ENCODE data around the gene CDKN1C.

CDKN1C gene

DNA sequence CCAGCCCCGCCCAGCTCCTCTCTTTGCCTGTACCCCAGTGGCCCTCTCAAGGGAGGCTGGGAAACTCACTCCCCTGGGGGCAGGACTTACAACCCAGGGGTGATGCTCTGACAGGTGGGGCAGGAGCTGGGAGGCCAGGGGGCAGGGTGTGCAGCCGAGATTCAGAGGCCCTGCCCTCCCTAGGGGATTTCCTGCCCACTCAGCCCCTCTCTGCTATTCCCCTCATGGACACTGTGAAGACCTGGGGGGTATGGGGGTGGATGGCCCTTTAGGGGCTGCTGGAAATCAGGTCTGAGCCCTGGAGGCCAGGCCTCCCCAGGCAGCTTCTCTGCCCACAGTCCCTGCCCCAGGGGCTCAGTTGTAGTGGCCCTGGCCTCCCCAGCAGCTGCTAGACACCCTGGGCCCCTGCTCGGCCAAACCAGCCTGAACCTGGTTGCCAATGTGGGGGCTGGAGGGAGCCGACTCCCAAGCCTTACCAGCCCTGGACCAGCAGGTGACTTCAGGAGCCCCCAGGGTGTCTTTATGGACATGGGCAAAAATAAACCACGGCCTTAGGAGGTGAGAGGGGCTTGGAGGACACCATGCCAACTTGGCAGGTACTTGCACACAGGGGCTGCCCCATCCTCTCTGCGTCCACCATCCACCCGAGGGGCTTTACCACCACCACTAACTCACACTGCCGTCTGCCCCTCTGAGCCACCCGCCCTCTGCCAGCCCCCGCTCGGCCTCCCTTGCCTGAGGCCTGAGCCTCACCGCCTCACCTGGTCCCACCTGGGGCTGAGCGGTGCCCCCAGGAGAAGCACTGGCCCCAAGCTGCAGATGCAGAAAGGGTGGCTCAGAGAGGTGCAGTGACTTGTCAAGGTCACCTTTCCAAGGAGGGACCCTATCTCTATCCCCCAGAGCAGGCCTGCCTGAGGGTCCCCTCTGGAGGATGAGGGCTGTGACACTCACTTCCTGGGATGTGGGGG lies 46.5 kb upstream of the CDKN1C start:
- TF ChIP-seq, protein P1, sequence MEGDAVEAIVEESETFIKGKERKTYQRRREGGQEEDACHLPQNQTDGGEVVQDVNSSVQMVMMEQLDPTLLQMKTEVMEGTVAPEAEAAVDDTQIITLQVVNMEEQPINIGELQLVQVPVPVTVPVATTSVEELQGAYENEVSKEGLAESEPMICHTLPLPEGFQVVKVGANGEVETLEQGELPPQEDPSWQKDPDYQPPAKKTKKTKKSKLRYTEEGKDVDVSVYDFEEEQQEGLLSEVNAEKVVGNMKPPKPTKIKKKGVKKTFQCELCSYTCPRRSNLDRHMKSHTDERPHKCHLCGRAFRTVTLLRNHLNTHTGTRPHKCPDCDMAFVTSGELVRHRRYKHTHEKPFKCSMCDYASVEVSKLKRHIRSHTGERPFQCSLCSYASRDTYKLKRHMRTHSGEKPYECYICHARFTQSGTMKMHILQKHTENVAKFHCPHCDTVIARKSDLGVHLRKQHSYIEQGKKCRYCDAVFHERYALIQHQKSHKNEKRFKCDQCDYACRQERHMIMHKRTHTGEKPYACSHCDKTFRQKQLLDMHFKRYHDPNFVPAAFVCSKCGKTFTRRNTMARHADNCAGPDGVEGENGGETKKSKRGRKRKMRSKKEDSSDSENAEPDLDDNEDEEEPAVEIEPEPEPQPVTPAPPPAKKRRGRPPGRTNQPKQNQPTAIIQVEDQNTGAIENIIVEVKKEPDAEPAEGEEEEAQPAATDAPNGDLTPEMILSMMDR (IDR thresholded peaks at IDR 0.05; ENCODE audit: low read depth, low read length, missing control alignments), result no peak
- in situ Hi-C loops (cut with HindIII; ENCODE audit: low pct_ligation_motif_present, low sequenced_read_pairs), result no loop called here
- no peaks in the 10 kb centered on the region for H3K27me3 ChIP-seq (replicated peaks)
- H3K4me3 ChIP-seq (ENCODE audit: low read depth, low read length), result no peak overlapping the region
- no peaks in the 10 kb centered on the region for H3K36me3 ChIP-seq (replicated peaks)
- H3K27ac ChIP-seq, result no peak overlapping the region
- no peak for DNase-seq

DNA sequence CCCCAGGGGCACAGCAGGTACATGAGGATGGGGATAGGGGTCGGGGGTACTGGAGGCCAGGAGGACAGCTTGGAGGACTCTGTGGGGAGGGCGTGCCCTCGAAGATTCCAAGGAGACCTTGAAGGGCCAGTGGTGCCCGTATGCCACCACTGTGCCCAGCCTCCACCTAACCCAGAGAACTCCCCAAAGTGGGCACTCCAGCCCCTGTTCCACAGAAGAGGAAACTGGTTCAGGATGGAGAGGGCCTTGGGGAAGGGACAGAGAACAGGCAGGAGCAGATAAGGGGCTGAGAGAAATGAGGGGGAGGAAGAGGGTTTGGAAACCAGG lies 45.8 kb upstream of the CDKN1C start:
- no peaks in the 10 kb centered on the region for H3K36me3 ChIP-seq (replicated peaks)
- TF ChIP-seq, protein P1 (IDR thresholded peaks at IDR 0.05; ENCODE audit: low read depth, low read length, missing control alignments), result no peak
- no peak overlapping the region for H3K27ac ChIP-seq
- H3K4me3 ChIP-seq (ENCODE audit: low read depth, low read length), result no peak overlapping the region
- DNase-seq, result no peak
- in situ Hi-C loops (cut with HindIII; ENCODE audit: low pct_ligation_motif_present, low sequenced_read_pairs), result no loop called here
- H3K27me3 ChIP-seq (replicated peaks), result no peaks in the 10 kb centered on the region

DNA sequence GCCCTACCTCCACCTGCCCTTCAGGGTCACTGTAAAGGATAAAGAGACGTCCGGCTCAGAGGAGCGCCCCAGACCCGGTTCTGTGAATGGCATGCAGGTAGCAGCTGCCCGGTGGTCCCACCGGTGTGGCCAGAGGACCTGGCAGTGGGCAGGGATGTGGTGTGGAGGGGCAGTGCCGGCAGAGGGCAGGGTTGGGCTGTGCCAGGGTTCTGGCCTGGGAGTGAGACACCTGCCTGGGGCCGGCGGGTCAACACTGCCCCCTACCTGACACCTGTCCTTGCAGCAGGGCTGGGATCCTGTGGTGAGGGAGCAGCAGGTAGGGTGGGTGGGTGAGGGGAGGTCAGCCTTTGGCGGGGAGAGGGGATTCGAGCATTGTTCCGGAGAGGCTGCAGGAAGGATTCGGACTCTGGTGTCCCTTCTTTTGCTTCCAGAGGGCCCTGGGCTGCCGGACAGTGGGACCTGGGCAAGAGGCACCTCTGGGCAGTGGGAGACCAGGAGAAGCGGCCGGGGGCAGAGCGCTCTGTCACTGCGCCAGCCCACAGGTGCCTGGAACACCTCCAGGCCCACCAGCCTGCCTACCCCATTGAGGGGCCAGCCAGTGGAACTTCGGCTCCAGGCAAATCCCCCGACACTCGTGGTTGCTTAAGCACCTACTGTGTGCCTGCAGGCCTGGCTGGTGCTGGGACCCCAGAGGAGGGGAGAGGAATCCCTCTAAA lies 45.3 kb upstream of the CDKN1C start:
- TF ChIP-seq, protein P1 (IDR thresholded peaks at IDR 0.05; ENCODE audit: low read depth, low read length, missing control alignments), result peak; percentile 72
- Histone ChIP-seq H3K4me3 (ENCODE audit: low read depth, low read length) (peak overlapping the region; percentile 87), H3K36me3 (replicated peaks) (no peaks in the 10 kb centered on the region), H3K27me3 (replicated peaks) (no peaks in the 10 kb centered on the region), H3K27ac (peak overlapping the region; percentile 91)
- in situ Hi-C loops (cut with HindIII; ENCODE audit: low pct_ligation_motif_present, low sequenced_read_pairs), result no loop called here
- peak; percentile 24 for DNase-seq

DNA sequence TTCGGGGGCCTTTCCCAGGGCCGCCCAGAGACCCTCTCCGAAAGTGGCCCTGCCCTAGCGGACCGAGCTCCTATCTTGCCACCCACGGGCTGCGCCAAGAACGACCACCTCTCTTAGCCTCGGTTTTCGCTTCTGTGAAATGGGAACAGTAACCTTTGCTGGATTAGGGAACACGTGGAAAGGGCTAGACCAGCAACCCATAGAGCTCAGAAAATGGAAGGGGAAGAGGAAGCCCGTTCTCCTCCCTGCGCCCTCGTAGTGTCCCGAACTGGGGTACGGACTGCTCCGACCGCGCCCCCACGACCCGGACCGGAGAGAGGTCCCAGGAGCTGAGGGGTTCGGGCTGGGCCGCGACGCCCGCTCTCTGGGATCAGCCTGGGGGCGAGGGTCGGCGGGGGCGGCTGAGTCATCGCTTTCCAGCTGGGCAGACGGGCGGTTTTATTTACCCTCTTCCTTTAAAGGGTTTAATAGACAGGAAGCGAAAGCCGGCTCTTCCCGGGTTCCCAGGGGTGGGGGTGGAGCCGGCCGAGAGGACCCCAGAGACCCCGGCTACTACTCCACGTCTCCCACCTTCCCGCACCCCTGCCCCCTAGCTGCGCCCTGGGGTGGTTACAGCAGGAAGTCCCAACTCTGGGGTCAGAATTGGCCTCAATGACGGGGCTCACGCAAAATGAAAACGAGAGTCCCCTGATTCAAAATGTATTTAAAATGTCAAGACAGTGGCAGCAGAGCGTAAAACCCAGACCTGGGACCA lies 44.6 kb upstream of the CDKN1C start:
- Histone ChIP-seq H3K36me3 (replicated peaks) (no peaks in the 10 kb centered on the region), H3K27ac (peak overlapping the region; percentile 91), H3K4me3 (ENCODE audit: low read depth, low read length) (peak overlapping the region; percentile 87), H3K27me3 (replicated peaks) (no peaks in the 10 kb centered on the region)
- DNase-seq, result peak; percentile 70
- TF ChIP-seq, protein P1 (IDR thresholded peaks at IDR 0.05; ENCODE audit: low read depth, low read length, missing control alignments), result peak; percentile 45
- in situ Hi-C loops (cut with HindIII; ENCODE audit: low pct_ligation_motif_present, low sequenced_read_pairs), result no loop called here

DNA sequence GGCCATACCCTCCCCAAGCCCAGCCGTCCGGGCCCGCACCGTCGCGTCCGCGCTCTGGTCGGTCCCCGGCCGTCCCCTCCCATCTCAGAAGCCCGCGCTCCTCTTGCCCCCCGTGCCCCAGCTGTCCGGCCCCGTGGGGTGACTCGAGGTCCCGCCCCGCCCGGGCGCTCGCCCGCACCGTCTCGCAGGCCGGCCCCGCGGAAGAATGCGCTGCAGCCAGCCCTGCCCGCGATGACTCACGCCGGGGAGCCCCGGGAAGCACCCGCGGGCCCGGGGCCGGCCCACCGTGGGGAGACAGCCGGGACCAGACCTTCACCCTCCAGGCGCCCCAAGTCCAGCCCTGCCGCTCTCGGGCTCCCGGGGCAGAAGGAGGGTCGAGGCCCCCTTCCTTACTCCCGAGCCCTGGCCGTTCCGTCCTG lies 44.0 kb upstream of the CDKN1C start:
- in situ Hi-C loops (cut with HindIII; ENCODE audit: low pct_ligation_motif_present, low sequenced_read_pairs), result no loop called here
- peak; percentile 56 for DNase-seq
- peak overlapping the region; percentile 91 for H3K27ac ChIP-seq
- TF ChIP-seq, protein P1 (IDR thresholded peaks at IDR 0.05; ENCODE audit: low read depth, low read length, missing control alignments), result no peak
- H3K4me3 ChIP-seq (ENCODE audit: low read depth, low read length), result peak overlapping the region; percentile 87
- H3K36me3 ChIP-seq (replicated peaks), result no peaks in the 10 kb centered on the region
- H3K27me3 ChIP-seq (replicated peaks), result no peaks in the 10 kb centered on the region

Measured in brain microvascular endothelial cell (primary cell).